GM12892 (cell line): ENCODE results near the gene IL1RAPL2.

Experiments
- POLR2A ChIP-seq: IDR thresholded peaks from 2 replicates; pipeline ENCODE4 v1.6.1; 2011; ENCODE audit warnings: low read depth, low read length, control low read depth
- POLR2AphosphoS5 ChIP-seq: IDR thresholded peaks from 2 replicates; pipeline ENCODE4 v1.6.1; 2011; ENCODE audit warnings: low read depth, low read length, control low read depth
- TAF1 ChIP-seq: IDR thresholded peaks from 2 replicates; pipeline ENCODE4 v1.6.1; 2011; ENCODE audit warnings: low read depth, mild to moderate bottlenecking, control low read depth, low read length, borderline replicate concordance

DNA sequence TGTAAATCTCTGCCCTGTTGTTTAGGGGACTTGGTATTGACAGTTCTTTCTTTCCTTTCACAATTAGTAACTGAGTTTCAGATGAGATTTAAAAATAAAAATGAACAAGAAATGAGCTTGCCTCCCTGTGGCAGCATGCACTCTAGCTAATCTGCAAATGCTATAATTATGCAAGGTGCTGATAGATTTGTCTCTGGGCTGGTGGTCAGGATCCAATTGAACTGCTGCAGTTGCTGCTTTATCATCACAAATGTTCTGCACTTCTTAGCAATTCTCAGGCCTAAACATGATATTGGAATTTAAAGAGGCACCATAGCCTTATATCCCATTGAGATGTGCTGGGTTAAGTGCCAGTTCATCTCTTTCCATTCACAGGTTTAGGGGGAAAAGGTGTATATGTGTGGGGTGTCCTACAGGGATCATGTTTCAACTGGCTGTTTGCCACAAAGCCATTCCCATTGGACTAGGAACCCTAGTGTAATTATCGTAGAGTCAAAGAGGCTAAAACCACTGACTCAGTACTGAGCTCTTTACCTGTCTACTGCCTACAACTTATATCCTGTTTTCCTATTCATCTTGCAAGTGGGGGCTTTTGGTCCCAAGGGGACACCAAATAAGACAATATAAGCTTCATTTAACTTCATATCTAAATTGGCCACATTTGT lies 914.8 kb downstream of the IL1RAPL2 start:
- TF ChIP-seq POLR2A (no peak), TAF1 (no peak), POLR2AphosphoS5 (no peak)
